IMR-90 (cell line): ENCODE results near the gene OR51G1. TPM values are rescaled to one million over a fixed set of nuclear protein-coding genes. Genes with fewer than 3 reads are reported as not detected.

ENCODE experiments used
- ATAC-seq: fragments of 200-7000 bp; cut with Tn5 transposase; 2 replicates; pipeline ENCODE4 v1.9.1; 2020; ENCODE audit warnings: low read depth, mild to moderate bottlenecking, moderate library complexity
- BruUV-seq: library from RNA; stranded (reverse); fragments of 400-500 nt; replicated peaks from 2 replicates; lab custom pipeline; 2021; lab: Mats Ljungman, UMichigan
- CTCF ChIA-PET: fragments of 300-600 bp; formaldehyde crosslinking; extraction: SDS; loops from one replicate; lab custom pipeline; 2021; ENCODE audit warnings: antibody characterized with exemption; lab: Yijun Ruan, JAX
- POLR2A ChIA-PET: fragments of 300-600 bp; sonication (Branson Sonifier 250); formaldehyde crosslinking; loops from one replicate; lab custom pipeline; 2022; ENCODE audit warnings: antibody characterized with exemption; ENCODE audit not compliant: unreplicated experiment; lab: Charles Lee
- DNase-seq: peaks from one replicate; pipeline ENCODE4 v3.0.0; 2013
- H2AFZ ChIP-seq: replicated peaks from 2 replicates; pipeline ENCODE3; 2013; ENCODE audit warnings: low read length, mild to moderate bottlenecking; ENCODE audit not compliant: poor library complexity
- H2AK5ac ChIP-seq: 2 replicates; pipeline ENCODE4 v1.6.1; 2013; ENCODE audit warnings: low read depth, low read length, inconsistent platforms
- H2AK9ac ChIP-seq: replicated peaks from 2 replicates; pipeline ENCODE3; 2013; ENCODE audit warnings: mild to moderate bottlenecking, low read depth, low read length, moderate library complexity; ENCODE audit not compliant: poor library complexity
- H2BK120ac ChIP-seq: 2 replicates; pipeline ENCODE4 v1.6.1; 2013; ENCODE audit warnings: low read depth, low read length, inconsistent platforms
- H2BK15ac ChIP-seq: 3 replicates; pipeline ENCODE4 v1.6.1; 2013; ENCODE audit warnings: low read depth, low read length, inconsistent platforms
- H2BK20ac ChIP-seq: 2 replicates; pipeline ENCODE4 v1.6.1; 2013; ENCODE audit warnings: low read depth, mild to moderate bottlenecking, inconsistent platforms, low read length, moderate library complexity
- H2BK5ac ChIP-seq: 2 replicates; pipeline ENCODE4 v1.6.1; 2013; ENCODE audit warnings: mild to moderate bottlenecking, low read depth, low read length, inconsistent platforms; ENCODE audit not compliant: poor library complexity, severe bottlenecking
- H3K14ac ChIP-seq: replicated peaks from 2 replicates; pipeline ENCODE4 v1.6.1; 2013; ENCODE audit warnings: low read depth, low read length, inconsistent platforms
- H3K18ac ChIP-seq: 2 replicates; pipeline ENCODE4 v1.6.1; 2013; ENCODE audit warnings: low read depth, low read length, control low read depth
- H3K23ac ChIP-seq: 2 replicates; pipeline ENCODE4 v1.6.1; 2013; ENCODE audit warnings: low read depth, low read length, inconsistent platforms
- H3K27ac ChIP-seq: 2 replicates; pipeline ENCODE4 v1.5.1; 2013; ENCODE audit warnings: mild to moderate bottlenecking, control low read depth, low read length; ENCODE audit not compliant: insufficient read depth
- H3K27me3 ChIP-seq: 2 replicates; pipeline ENCODE4 v1.6.1; 2013; ENCODE audit warnings: low read length; ENCODE audit not compliant: control insufficient read depth, insufficient read depth
- H3K36me3 ChIP-seq: 2 replicates; pipeline ENCODE4 v1.6.1; 2013; ENCODE audit warnings: low read length, mixed read lengths; ENCODE audit not compliant: control insufficient read depth, insufficient read depth
- H3K4ac ChIP-seq: 2 replicates; pipeline ENCODE4 v1.6.1; 2013; ENCODE audit warnings: low read depth, low read length, inconsistent platforms
- H3K4me1 ChIP-seq: 2 replicates; pipeline ENCODE4 v1.6.1; 2013; ENCODE audit warnings: low read length, mixed read lengths; ENCODE audit not compliant: control insufficient read depth, insufficient read depth
- H3K4me2 ChIP-seq: 2 replicates; pipeline ENCODE4 v1.6.1; 2013; ENCODE audit warnings: low read depth, mild to moderate bottlenecking, control low read depth, low read length, moderate library complexity
- H3K4me3 ChIP-seq: 2 replicates; pipeline ENCODE4 v1.5.1; 2013; ENCODE audit warnings: low read depth, mild to moderate bottlenecking, control low read depth, low read length, moderate library complexity; ENCODE audit not compliant: insufficient read depth
- H3K56ac ChIP-seq: 2 replicates; pipeline ENCODE4 v1.6.1; 2013; ENCODE audit warnings: low read length, inconsistent platforms; ENCODE audit not compliant: insufficient read depth; ENCODE audit errors: extremely low read depth
- H3K79me1 ChIP-seq, 2 experiments: 2 replicates each; pipeline ENCODE4 v1.6.1; 2013; ENCODE audit warnings: low read length in 2 of 2, inconsistent platforms in 1 of 2, low read depth in 1 of 2
- H3K9ac ChIP-seq: 2 replicates; pipeline ENCODE4 v1.6.1; 2013; ENCODE audit warnings: low read depth, low read length, control low read depth
- H3K9me1 ChIP-seq: 2 replicates; pipeline ENCODE4 v1.6.1; 2013; ENCODE audit warnings: low read length, inconsistent platforms; ENCODE audit not compliant: insufficient read depth
- H3K9me3 ChIP-seq: 2 replicates; pipeline ENCODE4 v1.6.1; 2013; ENCODE audit warnings: low read length; ENCODE audit not compliant: control insufficient read depth, insufficient read depth
- H4K20me1 ChIP-seq: 2 replicates; pipeline ENCODE4 v1.6.1; 2013; ENCODE audit warnings: low read length, inconsistent platforms; ENCODE audit not compliant: insufficient read depth
- H4K5ac ChIP-seq: 2 replicates; pipeline ENCODE4 v1.6.1; 2013; ENCODE audit warnings: mild to moderate bottlenecking, low read depth, low read length, control low read depth
- H4K8ac ChIP-seq, 2 experiments: 2 replicates each; pipeline ENCODE4 v1.6.1; 2013; ENCODE audit warnings: low read depth in 2 of 2, low read length in 2 of 2, control low read depth in 1 of 2, inconsistent platforms in 1 of 2
- H4K91ac ChIP-seq: 2 replicates; pipeline ENCODE4 v1.6.1; 2013; ENCODE audit warnings: low read depth, low read length, inconsistent platforms; ENCODE audit not compliant: insufficient read depth
- BHLHE40 ChIP-seq: fragments of 150-350 bp; IDR thresholded peaks from 2 replicates; pipeline ENCODE4 v1.6.1; 2016; ENCODE audit warnings: mild to moderate bottlenecking, low read depth, low read length
- CEBPB ChIP-seq: IDR thresholded peaks from 2 replicates; pipeline ENCODE4 v1.6.1; 2012; ENCODE audit warnings: low read depth, low read length, improper control_type of control experiment
- CHD1 ChIP-seq: IDR thresholded peaks from 2 replicates; pipeline ENCODE4 v1.6.1; 2012; ENCODE audit warnings: low read depth, low read length, improper control_type of control experiment
- CTCF ChIP-seq: conservative IDR thresholded peaks from 2 replicates; pipeline ENCODE4 v1.5.1; 2012; ENCODE audit warnings: mild to moderate bottlenecking, low read depth, low read length, improper control_type of control experiment
- FOS ChIP-seq: fragments of 150-350 bp; IDR thresholded peaks from 2 replicates; pipeline ENCODE4 v1.6.1; 2016; ENCODE audit warnings: low read depth, low read length
- MAFK ChIP-seq: IDR thresholded peaks from 2 replicates; pipeline ENCODE4 v1.6.1; 2012; ENCODE audit warnings: low read depth, low read length, improper control_type of control experiment
- MAZ ChIP-seq: IDR thresholded peaks from 2 replicates; pipeline ENCODE4 v1.6.1; 2012; ENCODE audit warnings: low read depth, mild to moderate bottlenecking, low read length, improper control_type of control experiment, moderate library complexity, borderline replicate concordance
- MXI1 ChIP-seq: IDR thresholded peaks from 2 replicates; pipeline ENCODE4 v1.6.1; 2012; ENCODE audit warnings: low read depth, mild to moderate bottlenecking, low read length, moderate library complexity, borderline replicate concordance
- NFE2L2 ChIP-seq: fragments of 150-350 bp; IDR thresholded peaks from 2 replicates; pipeline ENCODE4 v1.6.1; 2016; ENCODE audit warnings: low read depth, mild to moderate bottlenecking, low read length
- POLR2A ChIP-seq: IDR thresholded peaks from 2 replicates; pipeline ENCODE4 v1.6.1; 2012; ENCODE audit warnings: mild to moderate bottlenecking, low read depth, low read length
- RAD21 ChIP-seq: IDR thresholded peaks from 2 replicates; pipeline ENCODE4 v1.6.1; 2012; ENCODE audit warnings: low read length, improper control_type of control experiment
- RCOR1 ChIP-seq: IDR thresholded peaks from 2 replicates; pipeline ENCODE4 v1.6.1; 2012; ENCODE audit warnings: mild to moderate bottlenecking, low read length, improper control_type of control experiment; ENCODE audit not compliant: insufficient replicate concordance
- RFX5 ChIP-seq: IDR thresholded peaks from 2 replicates; pipeline ENCODE4 v1.8.0; 2012; ENCODE audit warnings: low read depth, mild to moderate bottlenecking, low read length, moderate library complexity
- SMC3 ChIP-seq: fragments of 150-350 bp; IDR thresholded peaks from 2 replicates; pipeline ENCODE4 v1.6.1; 2016; ENCODE audit warnings: low read depth, mild to moderate bottlenecking, antibody characterized with exemption, low read length, moderate library complexity
- WGBS, 2 experiments: methylation state at CpG; one replicate each; pipeline versions ENCODE4 v1.1.5 to v1.1.7; 2013; ENCODE audit warnings: missing lambda C conversion rate in 2 of 2; ENCODE audit not compliant: insufficient read length in 1 of 2; ENCODE audit errors: extremely low coverage in 2 of 2; 5-methylcytosine and 5-hydroxymethylcytosine counted together
- dilution Hi-C: fragments of 300-500 bp; cut with HindIII; formaldehyde crosslinking; loops from one replicate; pipeline ENCODE4 v1.14.3; 2018; ENCODE audit warnings: low sequenced_read_pairs; ENCODE audit not compliant: unreplicated experiment
- in situ Hi-C: fragments of 300-500 bp; cut with MboI; formaldehyde crosslinking; loops from 3 replicates; pipeline ENCODE4 v1.14.3; 2019; ENCODE audit warnings: low sequenced_read_pairs, inconsistent platforms, mixed read lengths
- intact Hi-C: fragments of 100-400 bp; cut with micrococcal nuclease; formaldehyde crosslinking; loops from 2 replicates; pipeline ENCODE4 v1.10.0; 2022
- polyA plus RNA-seq, 3 experiments: library from polyadenylated mRNA; depleted of rRNA; stranded (reverse); fragments of >200 nt; gene quantifications; 2 replicates each; pipeline ENCODE4 v1.2.3, GENCODE V29; 2012; ENCODE audit warnings: low replicate concordance in 1 of 3
- total RNA-seq: library from RNA; depleted of rRNA; stranded (reverse); fragments of >200 nt; gene quantifications from 2 replicates; pipeline ENCODE4 v1.2.3, GENCODE V29; 2012
- TF ChIP-seq, protein P1 (sequence below): fragments of 150-350 bp; IDR thresholded peaks from 2 replicates; pipeline ENCODE4 v1.6.1; 2017; ENCODE audit warnings: mild to moderate bottlenecking, antibody characterized with exemption, low read length, low read depth
- TF ChIP-seq, protein P2 (sequence below): fragments of 150-350 bp; IDR thresholded peaks from 2 replicates; pipeline ENCODE4 v1.6.1; 2016; ENCODE audit warnings: low read depth, mild to moderate bottlenecking, low read length, moderate library complexity, borderline replicate concordance

OR51G1 gene
- total and polyA plus RNA-seq, 2 of the 4 experiments (the other 2 are of a cell fraction) = not detected

DNA sequence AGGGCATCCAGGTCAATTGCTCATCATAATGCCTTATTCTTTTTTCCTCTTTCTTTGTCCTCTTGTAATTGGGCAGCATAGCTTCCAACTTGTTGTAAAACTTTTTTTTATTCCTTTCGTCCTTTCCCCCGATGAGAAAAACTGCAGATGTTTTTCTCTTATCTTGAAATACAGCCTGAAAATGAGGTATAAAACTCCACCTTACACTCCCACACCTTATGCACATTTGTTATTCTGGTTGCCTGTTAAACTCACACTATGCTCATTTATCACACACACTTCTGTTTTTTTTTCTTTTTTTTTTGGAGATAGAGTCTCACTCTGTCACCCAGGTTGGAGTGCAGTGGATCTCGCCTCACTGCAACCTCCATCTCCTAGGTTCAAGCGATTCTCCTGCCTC, 33.3 kb upstream of the OR51G1 start:
- H2BK15ac ChIP-seq = no peak overlapping the region
- no peaks in the 10 kb centered on the region for H3K27me3 ChIP-seq
- no peak for DNase-seq
- H4K91ac ChIP-seq = no peak overlapping the region
- H3K36me3 ChIP-seq = no peaks in the 10 kb centered on the region
- no peak overlapping the region for H3K4me2 ChIP-seq
- H3K4ac ChIP-seq = no peak overlapping the region
- H2BK120ac ChIP-seq = no peak overlapping the region
- H2BK20ac ChIP-seq = no peak overlapping the region
- POLR2A ChIA-PET = no interaction called here
- no peak overlapping the region for H3K23ac ChIP-seq
- CTCF ChIA-PET = no interaction called here
- H2AFZ ChIP-seq = no peak overlapping the region
- no CpG with 5 or more reads among the region's 4 CpGs for WGBS, 2 experiments
- ATAC-seq = no peak
- no peak overlapping the region for H3K18ac ChIP-seq
- in situ Hi-C loops = no loop called here
- no peak overlapping the region for H4K5ac ChIP-seq
- H2AK5ac ChIP-seq = no peak overlapping the region
- H4K8ac ChIP-seq = no peak overlapping the region
- H4K20me1 ChIP-seq = no peaks in the 10 kb centered on the region
- no peak overlapping the region for H3K9ac ChIP-seq
- no peak overlapping the region for H2BK5ac ChIP-seq
- no peaks in the 10 kb centered on the region for H3K9me3 ChIP-seq
- no peak overlapping the region for H3K4me3 ChIP-seq
- H3K14ac ChIP-seq = no peak overlapping the region
- dilution Hi-C loops = no loop called here
- BruUV-seq = no TSS peak
- no peak overlapping the region for H3K27ac ChIP-seq
- TF ChIP-seq FOS (no peak), RFX5 (no peak), CEBPB (no peak), CTCF (no peak), NFE2L2 (no peak), CHD1 (no peak), MAZ (no peak), MAFK (no peak), RCOR1 (no peak), MXI1 (no peak), POLR2A (no peak), SMC3 (no peak), RAD21 (no peak), BHLHE40 (no peak)
- TF ChIP-seq, protein P1, sequence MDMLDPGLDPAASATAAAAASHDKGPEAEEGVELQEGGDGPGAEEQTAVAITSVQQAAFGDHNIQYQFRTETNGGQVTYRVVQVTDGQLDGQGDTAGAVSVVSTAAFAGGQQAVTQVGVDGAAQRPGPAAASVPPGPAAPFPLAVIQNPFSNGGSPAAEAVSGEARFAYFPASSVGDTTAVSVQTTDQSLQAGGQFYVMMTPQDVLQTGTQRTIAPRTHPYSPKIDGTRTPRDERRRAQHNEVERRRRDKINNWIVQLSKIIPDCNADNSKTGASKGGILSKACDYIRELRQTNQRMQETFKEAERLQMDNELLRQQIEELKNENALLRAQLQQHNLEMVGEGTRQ = no peak
- TF ChIP-seq, protein P2, sequence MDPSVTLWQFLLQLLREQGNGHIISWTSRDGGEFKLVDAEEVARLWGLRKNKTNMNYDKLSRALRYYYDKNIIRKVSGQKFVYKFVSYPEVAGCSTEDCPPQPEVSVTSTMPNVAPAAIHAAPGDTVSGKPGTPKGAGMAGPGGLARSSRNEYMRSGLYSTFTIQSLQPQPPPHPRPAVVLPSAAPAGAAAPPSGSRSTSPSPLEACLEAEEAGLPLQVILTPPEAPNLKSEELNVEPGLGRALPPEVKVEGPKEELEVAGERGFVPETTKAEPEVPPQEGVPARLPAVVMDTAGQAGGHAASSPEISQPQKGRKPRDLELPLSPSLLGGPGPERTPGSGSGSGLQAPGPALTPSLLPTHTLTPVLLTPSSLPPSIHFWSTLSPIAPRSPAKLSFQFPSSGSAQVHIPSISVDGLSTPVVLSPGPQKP = no peak
- no peak overlapping the region for H2AK9ac ChIP-seq
- H3K79me1 ChIP-seq = no peaks in the 10 kb centered on the region
- no peaks in the 10 kb centered on the region for H3K9me1 ChIP-seq
- no peaks in the 10 kb centered on the region for H3K4me1 ChIP-seq
- no peak overlapping the region for H3K56ac ChIP-seq
- intact Hi-C loops = no loop called here
